Middle frontal gyrus (tissue), 1 donor: ENCODE data around the gene TRAK2.
"Not testable (repeated sequence)": the region's sequence is repeated elsewhere in the genome, so short reads cannot be mapped to it uniquely, and the experiment has no call there.

ENCODE experiments used
- DNase-seq: peaks from one replicate; pipeline ENCODE4 v3.0.0-alpha.2; 2015; ENCODE audit warnings: low spot score; ENCODE audit errors: extremely low spot score

The TRAK2 gene

DNA sequence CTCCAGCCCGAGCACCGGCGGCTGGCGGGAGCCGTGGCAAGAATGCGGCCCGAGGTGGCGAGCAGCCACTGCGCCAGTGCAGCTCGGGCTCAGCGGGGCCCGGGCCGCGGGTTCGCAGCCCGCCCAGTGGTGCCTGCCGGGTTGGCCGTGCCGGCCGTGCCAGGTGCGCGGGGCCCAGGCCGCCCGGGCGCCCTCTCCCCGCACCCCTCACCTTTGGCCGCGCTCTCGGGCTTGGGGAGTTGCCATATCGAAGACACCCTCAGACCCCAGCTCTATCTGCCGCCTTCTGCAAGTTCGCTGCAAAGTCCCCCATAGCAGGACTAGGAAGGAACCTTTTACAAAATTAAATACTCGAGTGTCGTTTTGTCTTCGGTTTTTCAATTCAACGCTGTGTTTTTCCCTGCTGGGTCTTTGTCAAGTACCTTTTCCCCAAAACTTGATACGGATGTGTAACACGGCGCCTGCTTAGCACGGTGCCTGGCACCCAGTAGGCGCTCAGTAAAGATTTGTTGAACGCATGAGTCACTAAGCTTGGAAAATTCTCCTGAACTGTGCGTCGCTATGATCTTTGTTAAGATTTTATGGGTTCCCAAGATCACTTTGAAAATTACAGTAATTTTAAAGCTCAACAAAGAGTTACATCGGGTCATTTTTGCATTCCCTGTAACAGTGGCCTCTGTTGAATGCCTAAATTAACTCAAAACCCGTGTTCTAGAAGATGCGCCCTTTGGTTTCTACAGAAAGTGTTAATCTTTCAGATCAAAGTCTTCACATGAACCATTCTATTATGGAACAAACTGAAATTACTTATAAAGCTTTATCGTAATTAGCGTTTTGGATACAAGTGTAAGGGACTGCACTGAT, 1.0 kb upstream of the TRAK2 start:
- no peak for DNase-seq

DNA sequence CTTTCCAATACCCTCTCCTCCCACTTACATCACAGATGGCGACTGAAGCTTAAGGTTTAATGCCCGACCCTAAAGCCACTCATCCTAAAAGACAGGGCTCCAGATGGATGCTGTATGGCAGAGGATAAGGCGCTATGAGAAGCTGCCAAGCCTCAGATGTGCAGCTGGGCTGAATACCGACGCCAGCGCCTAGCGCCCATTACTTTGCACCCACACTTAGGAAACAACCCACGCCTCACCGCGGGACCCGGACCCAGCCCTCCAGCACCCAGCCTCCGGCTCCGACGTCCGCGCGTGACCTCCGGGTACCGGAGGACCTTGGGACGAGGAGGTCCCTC, 335 bp downstream of the TRAK2 start:
- DNase-seq = no peak

DNA sequence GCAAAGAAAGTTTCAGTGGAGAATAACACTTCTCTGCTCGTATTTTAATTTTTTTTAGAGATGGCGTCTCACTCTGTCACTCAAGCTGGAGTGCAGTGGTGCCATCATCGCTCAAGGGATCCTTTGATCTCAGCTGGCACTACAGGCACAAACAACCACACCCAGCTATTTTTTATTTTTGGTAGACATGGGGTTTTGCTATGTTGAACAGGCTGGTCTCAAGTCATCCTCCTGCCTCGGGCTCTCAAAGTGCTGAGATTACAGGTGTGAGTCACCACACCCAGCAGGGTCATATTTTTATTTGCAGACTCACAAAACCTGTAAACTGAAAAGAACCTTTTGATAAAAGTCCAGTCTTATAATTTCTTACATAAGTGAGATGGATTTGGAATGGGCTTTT, 2.6 kb downstream of the TRAK2 start:
- DNase-seq = no peak

DNA sequence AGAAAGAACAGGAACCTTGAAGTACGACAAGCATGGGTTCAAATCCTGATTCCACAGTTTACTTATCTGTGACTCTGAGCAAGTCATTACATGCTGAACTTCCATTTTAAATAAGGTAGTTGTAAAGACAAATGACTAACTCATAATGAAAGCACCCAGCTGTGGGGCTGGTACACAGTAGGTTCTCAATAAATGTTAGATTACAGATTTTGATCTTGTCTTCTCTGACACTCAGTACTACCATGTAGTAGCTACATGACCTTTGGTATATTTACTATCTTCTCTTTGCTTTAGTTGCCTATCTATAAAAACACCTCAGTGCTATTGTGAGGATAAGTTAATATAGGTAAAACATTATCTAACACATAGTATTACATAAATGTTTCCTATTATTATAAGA, 3.2 kb downstream of the TRAK2 start:
- no peak for DNase-seq

DNA sequence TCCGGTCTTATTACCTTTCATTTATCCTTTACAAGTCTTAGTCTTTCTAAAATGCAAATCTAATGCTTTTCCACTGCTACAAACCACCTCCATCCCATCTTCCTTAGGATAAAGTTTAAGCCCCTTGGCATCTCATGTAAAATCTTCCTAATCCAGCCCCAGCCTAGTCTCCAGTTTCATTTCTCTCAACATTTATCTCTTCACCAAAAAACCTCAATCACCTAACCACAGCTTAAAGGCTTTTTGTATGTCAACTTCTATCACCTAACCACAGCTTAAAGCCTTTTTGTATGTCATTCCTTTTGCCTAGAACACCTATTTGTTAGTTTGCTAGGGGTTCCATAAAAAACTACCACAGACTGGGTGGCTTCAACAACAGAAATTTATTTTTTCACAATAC, 4.2 kb downstream of the TRAK2 start:
- DNase-seq = no peak

DNA sequence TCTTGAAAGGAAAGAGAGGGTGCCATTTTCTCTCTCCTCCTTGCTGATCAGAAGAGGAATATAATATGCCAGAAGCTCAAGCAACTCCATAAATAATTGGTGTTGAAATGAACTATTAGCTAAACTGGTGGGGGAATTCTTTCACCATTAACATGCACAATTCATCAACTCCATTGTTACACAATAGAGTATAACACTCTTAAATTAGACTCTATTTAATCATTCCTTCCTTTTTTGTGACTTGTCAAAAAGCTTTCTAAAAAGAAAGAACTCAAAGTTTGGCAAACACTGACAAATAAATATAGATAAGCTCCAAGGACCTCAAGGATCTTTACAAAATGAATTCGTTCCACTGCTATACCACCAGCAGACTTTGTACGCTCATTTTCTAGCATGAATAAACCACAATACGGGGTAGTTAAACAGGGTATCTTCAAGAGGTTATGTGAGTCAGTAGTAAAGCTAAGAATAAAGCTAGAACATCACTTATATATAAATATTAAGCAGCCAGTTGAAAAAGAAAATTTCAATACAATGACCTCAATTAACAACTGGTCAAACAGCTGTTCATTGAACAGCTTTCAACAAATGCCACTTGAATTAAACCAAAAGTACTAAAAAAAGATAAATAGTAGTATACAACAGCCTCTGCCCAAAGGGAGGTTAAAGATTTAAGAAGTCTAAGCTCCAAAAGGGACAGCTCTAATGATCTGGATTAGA, 6.4 kb downstream of the TRAK2 start:
- DNase-seq = no peak

DNA sequence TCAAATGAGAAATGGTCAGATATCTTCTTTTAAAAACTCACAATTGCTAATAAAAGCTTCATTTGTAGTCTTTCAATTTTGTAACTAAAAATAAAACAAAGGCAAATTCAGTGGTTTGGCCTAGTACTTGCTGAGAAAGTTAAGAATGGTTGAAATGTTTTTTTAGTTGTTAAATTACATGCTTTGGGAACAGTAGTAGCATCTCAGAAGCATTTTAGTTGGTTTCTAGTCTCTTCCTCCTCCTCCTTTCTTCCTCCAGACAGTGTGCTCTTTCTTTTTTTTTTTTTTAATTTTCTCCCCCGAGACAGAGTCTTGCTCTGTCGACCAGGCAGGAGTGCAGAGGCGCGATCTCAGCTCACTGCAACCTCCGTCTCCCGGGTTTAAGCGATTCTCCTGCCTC, 9.8 kb downstream of the TRAK2 start:
- no peak for DNase-seq

DNA sequence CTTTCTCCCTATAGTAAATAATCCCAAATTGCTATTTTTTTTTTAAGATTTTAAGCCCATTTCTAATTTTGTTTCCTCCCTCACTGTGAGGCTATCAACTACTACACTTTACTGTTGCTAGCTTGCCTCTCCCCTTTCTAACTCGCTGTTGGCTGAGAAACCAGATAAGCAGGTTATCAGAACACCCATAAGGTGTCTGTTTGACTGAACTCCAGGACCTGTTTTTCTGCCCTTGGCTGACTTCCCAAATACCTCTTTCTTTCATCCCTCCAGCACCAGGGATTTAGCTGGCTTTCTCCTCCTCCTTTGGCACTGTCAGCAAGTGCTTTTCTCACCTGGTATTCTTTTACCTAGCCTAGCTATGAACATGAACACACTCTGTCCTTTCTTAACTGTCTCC, 11.1 kb downstream of the TRAK2 start:
- no peak for DNase-seq

DNA sequence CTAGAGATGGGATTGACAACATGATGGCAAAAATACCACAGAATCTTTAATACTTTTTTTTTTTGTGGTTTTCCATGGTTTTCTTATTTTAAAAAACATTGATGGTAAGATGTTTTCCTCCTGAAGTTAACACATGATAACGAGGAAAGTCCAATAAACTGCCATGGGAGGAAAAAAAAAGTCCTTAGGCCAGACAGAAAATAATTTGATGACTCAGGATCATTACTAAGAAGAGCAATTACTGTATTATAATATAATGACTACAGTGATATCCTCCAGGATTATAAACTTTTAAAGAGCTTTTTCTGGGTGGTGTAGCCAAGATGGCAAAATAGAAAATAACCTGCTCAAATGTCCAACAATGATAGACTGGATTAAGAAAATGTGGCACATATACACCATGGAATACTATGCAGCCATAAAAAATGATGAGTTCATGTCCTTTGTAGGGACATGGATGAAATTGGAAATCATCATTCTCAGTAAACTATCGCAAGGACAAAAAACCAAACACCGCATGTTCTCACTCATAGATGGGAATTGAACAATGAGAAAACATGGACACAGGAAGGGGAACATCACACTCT, 11.8 kb downstream of the TRAK2 start:
- not testable (repeated sequence) for DNase-seq

DNA sequence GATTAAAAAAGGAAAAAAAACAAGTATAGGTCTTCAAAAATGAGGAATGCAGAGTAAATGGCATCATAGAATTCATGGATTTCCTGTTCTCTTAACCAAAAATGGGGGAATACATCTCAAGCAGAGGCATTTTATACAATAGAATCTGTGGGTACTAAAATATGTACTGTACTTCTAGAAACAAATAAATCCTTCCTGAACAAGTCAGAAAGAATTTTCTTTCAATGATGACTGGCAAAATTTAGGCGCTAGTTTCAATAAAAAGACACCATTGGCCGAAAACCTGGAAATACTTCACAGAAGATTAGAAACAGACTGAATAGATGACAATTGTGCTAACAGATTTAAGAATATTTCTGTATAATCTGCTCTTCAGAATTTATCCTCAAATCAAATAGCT, 15.1 kb downstream of the TRAK2 start:
- no peak for DNase-seq

DNA sequence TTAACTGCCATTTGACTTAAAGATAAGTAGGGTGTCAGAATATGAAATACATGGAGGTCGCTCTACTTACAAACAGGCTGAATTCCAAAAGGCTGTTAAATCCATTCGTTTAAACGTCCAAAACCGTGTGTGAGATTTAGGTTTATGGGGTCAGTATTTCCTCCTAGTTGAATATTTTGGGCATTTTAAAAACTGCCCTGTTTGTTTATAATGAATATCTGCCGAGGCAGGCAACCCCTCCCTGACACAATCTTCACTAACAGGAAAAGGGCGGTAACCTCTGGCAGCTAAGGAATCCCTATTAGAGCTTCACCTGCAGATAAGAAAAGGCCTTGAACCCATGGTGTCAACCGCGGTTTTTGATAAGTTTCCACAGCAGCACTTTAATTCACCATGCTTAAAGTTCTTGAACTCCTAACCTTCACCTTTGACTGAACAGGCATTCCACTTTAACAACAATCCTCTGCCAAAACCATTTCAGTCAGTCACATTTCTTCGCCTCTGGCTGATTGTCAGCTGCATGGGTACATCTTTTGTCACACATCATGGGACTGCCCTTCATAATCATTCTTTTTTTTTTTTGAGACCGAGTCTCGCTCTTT, 17.8 kb downstream of the TRAK2 start:
- no peak for DNase-seq

DNA sequence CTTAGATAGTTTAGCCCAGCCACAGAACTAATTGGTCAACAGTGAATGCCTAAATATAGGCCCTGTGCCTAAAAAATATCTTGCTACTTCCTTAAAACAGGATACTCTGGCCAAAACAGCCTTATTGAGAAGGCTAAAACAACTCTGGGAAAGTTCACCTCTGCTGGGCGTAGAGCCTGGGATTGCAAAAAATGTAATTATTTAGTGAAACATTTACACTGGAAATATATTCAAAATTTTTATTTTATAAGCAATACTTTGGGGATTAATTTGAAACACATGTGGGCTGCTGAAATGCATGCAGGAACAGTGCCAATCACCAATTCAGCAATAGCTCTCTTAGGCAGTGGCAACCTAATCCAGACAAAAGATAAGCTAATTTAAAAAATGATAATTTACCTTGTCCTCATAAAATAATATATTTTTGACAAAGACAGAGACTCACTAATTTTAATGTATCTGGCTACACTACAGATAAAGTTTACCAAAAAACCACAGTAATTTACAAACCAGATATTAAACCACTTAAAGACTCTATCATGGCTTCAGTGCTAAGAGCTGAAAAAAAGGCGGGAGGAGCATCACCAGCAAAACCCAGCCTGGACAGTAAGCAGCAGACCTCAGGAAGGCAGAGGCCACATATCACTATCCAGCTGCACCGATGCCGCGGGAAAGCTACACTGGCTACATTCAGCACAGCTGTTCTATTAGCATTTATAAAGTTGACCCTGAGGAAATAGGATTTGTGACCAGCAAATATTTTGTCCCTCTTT, 18.5 kb downstream of the TRAK2 start:
- no peak for DNase-seq

DNA sequence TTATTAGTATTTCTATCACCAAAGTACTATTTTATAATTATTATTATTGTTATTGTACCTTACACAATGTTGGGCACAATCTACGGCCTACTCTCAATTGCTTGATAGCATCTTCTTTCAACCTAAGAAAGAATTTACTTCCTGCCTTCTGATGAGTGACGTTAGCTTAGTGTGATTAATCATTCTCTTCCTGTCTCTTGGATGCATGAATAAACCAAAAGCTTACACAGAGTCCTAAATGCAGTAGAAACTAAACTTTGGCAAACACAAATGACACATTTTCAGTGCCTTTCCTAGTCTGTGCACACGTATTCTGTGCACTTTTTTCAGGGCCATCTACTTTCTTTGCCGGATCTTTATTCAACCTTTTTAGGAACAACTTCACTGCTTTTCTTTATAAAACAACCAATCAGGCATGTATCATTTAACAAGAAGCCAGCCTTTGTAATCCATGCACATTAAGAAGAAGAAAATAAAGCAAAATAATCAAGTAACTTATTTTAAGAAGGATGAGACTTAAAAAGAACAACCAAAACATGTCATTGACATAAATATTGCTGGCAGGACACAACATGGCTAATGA, 19.1 kb downstream of the TRAK2 start:
- DNase-seq = no peak

DNA sequence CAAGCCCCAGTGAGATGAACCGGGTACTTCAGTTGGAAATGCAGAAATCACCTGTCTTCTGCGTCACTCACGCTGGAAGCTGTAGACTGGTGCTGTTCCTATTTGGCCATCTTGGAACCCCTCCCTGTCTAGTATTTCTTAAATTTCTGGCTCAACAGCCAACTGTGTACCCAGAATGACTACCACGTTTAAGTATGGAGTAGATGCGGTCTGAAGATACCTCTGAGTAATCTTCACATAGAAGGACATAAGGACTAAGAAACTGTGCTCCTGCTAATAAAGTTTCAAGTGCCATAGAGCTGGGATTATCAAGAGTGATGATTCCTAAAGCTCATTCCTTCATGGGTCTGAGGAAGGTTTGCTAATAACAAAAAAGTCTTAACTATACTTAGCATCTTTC, 20.4 kb downstream of the TRAK2 start:
- no peak for DNase-seq

DNA sequence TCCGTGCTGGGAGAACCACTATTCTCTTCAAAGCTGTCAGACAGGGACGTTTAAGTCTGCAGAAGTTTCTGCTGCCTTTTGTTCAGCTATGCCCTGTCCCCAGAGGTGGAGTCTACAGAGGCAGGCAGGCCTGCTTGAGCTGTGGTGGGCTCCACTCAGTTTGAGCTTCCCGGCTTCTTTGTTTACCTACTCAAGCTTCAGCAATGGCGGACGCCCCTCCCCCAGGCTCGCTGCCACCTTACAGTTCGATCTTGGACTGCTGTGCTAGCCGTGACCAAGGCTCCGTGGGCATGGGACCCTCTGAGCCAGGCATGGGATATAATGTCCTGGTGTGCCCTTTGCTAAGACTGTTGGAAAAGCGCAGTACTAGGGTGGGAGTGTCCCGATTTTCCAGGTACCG, 20.9 kb downstream of the TRAK2 start:
- DNase-seq = not testable (repeated sequence)

DNA sequence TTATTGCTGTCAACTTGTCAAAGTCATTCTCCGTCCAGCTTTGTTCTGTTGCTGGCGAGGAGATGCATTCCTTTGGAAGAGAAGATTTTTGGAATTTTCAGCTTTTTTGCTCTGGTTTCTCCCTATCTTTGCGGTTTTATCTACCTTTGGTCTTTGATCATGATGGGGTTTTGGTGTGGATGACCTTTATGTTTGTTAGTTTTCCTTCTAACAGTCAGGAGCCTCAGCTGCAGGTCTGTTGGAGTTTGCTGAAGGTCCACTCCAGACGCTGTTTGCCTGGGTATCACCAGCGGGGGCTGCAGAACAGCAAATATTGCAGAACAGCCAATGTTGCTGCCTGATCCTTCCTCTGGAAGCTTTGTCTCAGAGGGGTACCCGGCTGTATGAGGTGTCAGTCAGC, 21.4 kb downstream of the TRAK2 start:
- DNase-seq = not testable (repeated sequence)

DNA sequence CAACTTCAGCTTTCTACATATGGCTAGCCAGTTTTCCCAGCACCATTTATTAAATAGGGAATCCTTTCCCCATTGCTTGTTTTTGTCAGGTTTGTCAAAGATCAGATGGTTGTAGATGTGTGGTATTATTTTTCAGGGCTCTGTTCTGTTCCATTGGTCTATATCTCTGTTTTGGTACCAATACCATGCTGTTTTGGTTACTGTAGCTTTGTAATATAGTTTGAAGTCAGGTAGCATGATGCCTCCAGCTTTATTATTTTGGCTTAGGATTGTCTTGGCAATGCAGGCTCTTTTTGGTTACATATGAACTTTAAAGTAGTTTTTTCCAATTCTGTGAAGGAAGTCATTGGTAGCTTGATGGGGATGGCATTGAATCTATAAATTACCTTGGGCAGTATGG, 22.9 kb downstream of the TRAK2 start:
- DNase-seq = not testable (repeated sequence)

DNA sequence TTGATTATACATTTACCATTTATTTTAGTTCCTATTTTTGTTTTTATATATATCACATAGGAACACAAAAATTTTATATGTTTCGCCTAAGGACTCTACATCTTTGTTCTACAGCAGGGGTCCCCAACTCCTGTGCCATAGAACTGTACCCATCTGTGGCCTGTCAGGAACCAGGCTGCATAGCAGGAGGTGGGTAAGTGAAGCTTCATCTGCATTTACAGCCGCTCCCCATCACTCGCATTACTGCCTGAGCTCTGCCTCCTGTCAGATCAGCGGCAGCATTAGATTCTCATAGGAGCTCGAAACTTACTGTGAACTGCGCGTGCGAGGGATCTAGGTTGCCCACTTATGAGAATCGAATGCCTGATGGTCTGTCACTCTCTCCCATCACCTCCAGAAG, 25.3 kb downstream of the TRAK2 start:
- no peak for DNase-seq

DNA sequence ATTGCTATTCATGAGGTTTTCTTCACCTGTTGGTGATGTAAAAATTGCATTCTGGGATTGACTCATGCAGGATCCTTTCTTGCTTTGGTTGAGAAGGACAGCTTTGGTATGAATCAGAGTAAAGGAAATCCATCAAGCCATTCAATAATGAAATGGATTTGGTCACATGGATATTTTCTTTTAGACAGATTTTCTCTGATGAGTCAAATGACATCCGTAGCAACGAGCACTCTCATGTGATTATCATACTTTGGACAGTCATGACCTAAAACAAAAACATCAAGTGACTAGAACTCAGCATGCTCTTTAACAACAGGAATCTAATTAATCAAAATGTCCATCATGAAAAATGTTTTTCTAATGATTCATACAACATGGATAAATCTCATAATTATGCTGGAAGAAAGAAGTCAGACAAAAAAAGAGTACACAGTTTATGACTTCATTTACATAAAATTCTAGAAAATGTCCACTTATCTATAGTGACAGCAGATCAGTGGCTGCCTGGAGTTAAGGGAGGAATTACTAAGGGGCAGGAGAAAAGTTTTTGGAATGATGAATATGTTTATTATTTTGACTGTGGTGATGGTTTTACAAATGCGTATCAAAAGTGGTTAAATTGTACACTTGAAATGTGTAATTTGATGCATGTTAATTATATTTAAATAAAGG, 30.7 kb downstream of the TRAK2 start:
- no peak for DNase-seq

DNA sequence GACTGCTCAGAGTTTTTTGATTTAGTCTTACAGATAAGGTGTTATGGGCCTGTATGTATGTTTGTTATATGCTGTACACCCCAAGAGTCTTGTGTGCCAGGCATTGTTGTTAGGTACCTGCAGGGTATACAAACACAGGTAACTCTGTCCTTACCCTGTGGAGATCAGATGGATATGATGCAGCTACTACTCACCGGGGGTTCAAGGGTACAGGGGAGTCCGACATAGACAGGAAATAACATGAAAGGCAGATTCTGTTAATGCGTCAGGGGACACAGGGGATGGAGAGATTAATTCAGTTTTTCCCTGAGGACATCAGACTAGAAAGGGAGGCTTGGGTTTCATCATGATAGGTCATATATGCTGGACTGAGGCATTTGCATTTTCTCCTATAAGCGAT, 31.3 kb downstream of the TRAK2 start:
- DNase-seq = no peak
